Esophagus (tissue), 2 donors: ENCODE data around the gene DAAM2. TPM values are rescaled to one million over a fixed set of nuclear protein-coding genes. Genes with fewer than 3 reads are reported as not detected.

ENCODE experiments used
- H3K27ac ChIP-seq, 2 donors: one replicate each; pipeline ENCODE4 v1.5.1; 2013; ENCODE audit warnings: low read depth in 2 of 2, mild to moderate bottlenecking in 2 of 2, inconsistent platforms in 1 of 2, low read length in 1 of 2, moderate library complexity in 1 of 2
- H3K27me3 ChIP-seq, 2 donors: one replicate each; pipeline ENCODE4 v1.6.1; 2013; ENCODE audit warnings: low read length in 2 of 2, control low read depth in 1 of 2, mild to moderate bottlenecking in 1 of 2; ENCODE audit not compliant: insufficient read depth in 2 of 2, control insufficient read depth in 1 of 2
- H3K36me3 ChIP-seq, 2 donors: one replicate each; pipeline ENCODE4 v1.6.1; 2013; ENCODE audit warnings: low read length in 1 of 2; ENCODE audit not compliant: control insufficient read depth in 2 of 2, insufficient read depth in 2 of 2
- H3K4me1 ChIP-seq, 2 donors: one replicate each; pipeline ENCODE4 v1.6.1; 2013; ENCODE audit warnings: low read length in 1 of 2; ENCODE audit not compliant: control insufficient read depth in 2 of 2, insufficient read depth in 2 of 2
- H3K4me3 ChIP-seq, 2 donors: one replicate each; pipeline ENCODE4 v1.5.1; 2013; ENCODE audit warnings: low read length in 2 of 2, mild to moderate bottlenecking in 2 of 2, low read depth in 1 of 2, moderate library complexity in 1 of 2
- H3K9me3 ChIP-seq, 2 donors: one replicate each; pipeline ENCODE4 v1.6.1; 2013; ENCODE audit warnings: mild to moderate bottlenecking in 2 of 2, low read depth in 1 of 2, low read length in 1 of 2, moderate library complexity in 1 of 2; ENCODE audit not compliant: control insufficient read depth in 2 of 2, insufficient read depth in 1 of 2
- WGBS, 2 donors: extraction: QIAGEN DNeasy Blood & Tissue Kit; methylation state at CpG; one replicate each; pipeline ENCODE4 v1.1.7; 2013; 5-methylcytosine and 5-hydroxymethylcytosine counted together
- polyA plus RNA-seq, 2 donors: library from polyadenylated mRNA; stranded (reverse); fragments of 200-250 nt; gene quantifications; one replicate each; pipeline ENCODE4 v1.2.3, GENCODE V29; 2013
- donor health status: healthy with polysubstance abuse.
- donor health status: Bipolar disorder and iron deficiency.

The DAAM2 gene
- polyA plus RNA-seq, 2 donors: 10.7 to 11.3 TPM

DNA sequence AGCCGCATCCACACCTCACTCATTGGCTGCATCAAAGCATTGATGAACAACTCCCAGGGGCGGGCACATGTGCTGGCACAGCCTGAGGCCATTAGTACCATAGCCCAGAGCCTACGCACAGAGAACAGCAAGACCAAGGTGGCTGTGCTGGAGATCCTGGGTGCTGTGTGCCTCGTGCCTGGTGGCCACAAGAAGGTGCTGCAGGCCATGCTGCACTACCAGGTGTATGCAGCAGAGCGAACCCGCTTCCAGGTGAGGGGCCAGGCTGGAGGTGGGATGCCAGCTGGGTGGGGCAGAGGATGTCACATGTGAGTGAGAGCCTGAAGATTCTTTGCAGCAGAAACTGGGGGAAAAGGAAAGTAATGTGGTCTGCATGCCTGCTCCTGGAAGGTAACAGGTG lies 75.4 kb downstream of the DAAM2 start:
- H3K27ac ChIP-seq: no peak overlapping the region
- H3K36me3 ChIP-seq: peaks cover 3% of the 10 kb centered on the region in 2 donors
- H3K4me3 ChIP-seq: no peak overlapping the region
- no peaks in the 10 kb centered on the region for H3K4me1 ChIP-seq
- 83 to 88% methylated on average over 6 of the region's 6 CpGs for WGBS, 2 donors
- H3K27me3 ChIP-seq: no peaks in the 10 kb centered on the region
- H3K9me3 ChIP-seq: no peaks in the 10 kb centered on the region

DNA sequence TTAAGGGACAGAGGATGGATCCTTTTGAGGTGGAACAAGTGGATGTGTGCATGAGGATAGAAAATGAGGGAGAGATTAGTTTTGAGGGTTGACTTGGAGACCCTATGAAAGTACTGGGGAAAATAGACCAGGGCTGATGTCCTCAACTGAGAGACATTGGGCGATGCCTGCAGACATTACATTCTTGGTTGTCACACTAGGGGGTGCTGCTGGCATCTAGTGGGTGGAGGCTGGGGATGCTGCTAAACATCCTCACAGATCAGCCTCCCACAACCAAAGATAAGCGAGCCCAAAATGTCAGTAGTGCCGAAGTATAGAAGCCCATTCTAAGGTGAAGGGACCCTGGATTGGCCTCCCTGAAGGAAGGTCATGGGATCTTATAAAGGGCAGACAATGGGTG lies 78.8 kb downstream of the DAAM2 start:
- no peaks in the 10 kb centered on the region for H3K27me3 ChIP-seq

DNA sequence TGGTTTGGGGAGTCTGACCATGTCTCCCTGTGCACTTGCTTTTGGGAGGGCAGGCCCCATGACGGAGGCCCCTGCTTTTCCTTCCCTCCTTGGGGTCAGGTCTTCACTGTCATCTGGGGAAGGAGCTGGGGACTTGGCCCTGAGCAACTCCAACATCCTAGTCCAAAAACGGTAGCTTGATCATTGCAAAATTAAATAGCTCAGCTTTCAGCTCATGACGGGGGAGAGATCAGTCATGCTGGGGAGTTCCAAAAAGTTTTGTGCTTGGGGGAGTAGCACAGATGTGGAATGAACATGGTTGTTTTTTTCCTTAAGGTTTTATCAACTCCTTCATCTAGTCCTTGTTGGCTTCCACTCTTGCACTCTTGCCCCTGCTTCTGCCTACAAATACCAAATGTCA lies 81.3 kb downstream of the DAAM2 start:
- Histone ChIP-seq H3K27me3 (no peaks in the 10 kb centered on the region), H3K9me3 (no peaks in the 10 kb centered on the region), H3K27ac (no peak overlapping the region), H3K36me3 (peaks cover 3 to 17% of the 10 kb centered on the region in 2 donors), H3K4me3 (no peak overlapping the region), H3K4me1 (no peaks in the 10 kb centered on the region)
- WGBS, 2 donors: 82 to 83% methylated on average over 3 of the region's 3 CpGs

More for the DNA sequence above, 78.8 kb downstream of the DAAM2 start:
- no peak overlapping the region for H3K4me3 ChIP-seq
- no peak overlapping the region for H3K27ac ChIP-seq
- H3K4me1 ChIP-seq: no peaks in the 10 kb centered on the region
- 93 to 99% methylated on average over 3 of the region's 3 CpGs for WGBS, 2 donors
- H3K36me3 ChIP-seq: peaks cover 3 to 12% of the 10 kb centered on the region in 2 donors
- no peaks in the 10 kb centered on the region for H3K9me3 ChIP-seq

DNA sequence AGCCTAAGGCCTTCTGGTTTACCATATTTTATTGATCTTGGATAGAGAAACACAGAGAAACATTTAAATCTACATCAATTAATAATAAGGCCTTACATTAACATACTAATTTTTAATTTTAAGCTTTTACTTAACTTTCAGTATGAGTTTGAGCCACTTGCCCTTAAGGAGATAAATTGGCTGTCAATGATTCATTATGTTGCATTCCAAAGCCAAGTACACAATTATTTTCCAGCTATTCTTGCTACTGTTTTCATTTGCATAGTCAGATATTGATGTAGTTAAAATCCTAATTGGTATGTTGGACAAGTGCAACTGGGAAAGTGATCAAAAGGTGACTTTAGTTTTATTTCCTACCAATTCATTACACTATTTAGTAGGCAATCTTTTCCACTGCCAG lies 83.9 kb downstream of the DAAM2 start:
- H3K4me1 ChIP-seq: peaks cover 0 to 2% of the 10 kb centered on the region in 2 donors
- no peak overlapping the region for H3K27ac ChIP-seq
- no peak overlapping the region for H3K4me3 ChIP-seq
- no peaks in the 10 kb centered on the region for H3K27me3 ChIP-seq
- H3K9me3 ChIP-seq: no peaks in the 10 kb centered on the region
- H3K36me3 ChIP-seq: peaks cover 3 to 17% of the 10 kb centered on the region in 2 donors

DNA sequence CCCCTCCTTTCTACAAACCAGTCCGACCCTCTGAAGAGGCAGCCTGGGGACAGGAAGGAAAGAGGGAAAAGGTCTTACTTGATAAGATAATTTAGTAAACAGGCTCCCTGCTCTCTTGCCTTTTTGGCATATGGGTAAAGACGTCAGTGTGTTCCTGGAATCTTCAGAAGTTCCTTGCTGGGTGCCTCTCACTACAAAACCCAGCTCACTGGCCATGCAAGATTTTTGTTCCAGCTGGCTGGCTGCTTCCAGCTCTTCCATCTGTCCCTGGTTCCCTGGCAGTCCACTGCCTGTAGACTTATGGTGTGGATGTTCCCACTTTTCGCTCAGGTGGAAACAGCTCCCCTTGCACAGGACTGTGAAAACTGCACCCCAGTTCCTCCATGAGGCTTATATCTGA lies 84.7 kb downstream of the DAAM2 start:
- H3K36me3 ChIP-seq: peaks cover 2 to 17% of the 10 kb centered on the region in 2 donors
- WGBS, 2 donors: 76 to 82% methylated on average over 3 of the region's 3 CpGs
- H3K27me3 ChIP-seq: no peaks in the 10 kb centered on the region
- peaks cover 0 to 2% of the 10 kb centered on the region in 2 donors for H3K4me1 ChIP-seq
- H3K4me3 ChIP-seq: no peak overlapping the region
- no peak overlapping the region for H3K27ac ChIP-seq
- no peaks in the 10 kb centered on the region for H3K9me3 ChIP-seq

DNA sequence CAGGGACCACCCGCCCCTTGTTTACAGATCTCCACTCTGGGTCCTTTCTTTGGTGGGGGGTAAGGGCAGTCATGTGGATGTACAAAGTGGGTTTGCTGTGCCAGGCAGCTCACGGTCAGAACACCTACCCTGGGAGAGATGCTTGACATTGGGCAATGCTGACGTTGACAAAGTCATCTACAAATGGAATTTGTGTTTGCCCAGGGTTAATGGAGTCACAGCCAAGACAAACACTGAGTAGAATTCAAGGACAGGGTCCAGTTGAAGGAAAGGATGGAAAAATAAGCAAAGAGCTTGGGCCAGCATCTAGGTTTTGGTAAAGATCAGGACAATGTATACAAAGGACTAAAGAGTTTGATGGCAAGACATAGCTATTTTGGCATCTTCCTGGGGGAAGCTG lies 87.4 kb downstream of the DAAM2 start:
- Histone ChIP-seq H3K27ac (no peak overlapping the region), H3K4me1 (peaks cover 0 to 2% of the 10 kb centered on the region in 2 donors), H3K27me3 (no peaks in the 10 kb centered on the region), H3K9me3 (no peaks in the 10 kb centered on the region), H3K4me3 (no peak overlapping the region), H3K36me3 (peaks cover 0 to 14% of the 10 kb centered on the region in 2 donors)
- 75 to 84% methylated on average over 3 of the region's 3 CpGs for WGBS, 2 donors

DNA sequence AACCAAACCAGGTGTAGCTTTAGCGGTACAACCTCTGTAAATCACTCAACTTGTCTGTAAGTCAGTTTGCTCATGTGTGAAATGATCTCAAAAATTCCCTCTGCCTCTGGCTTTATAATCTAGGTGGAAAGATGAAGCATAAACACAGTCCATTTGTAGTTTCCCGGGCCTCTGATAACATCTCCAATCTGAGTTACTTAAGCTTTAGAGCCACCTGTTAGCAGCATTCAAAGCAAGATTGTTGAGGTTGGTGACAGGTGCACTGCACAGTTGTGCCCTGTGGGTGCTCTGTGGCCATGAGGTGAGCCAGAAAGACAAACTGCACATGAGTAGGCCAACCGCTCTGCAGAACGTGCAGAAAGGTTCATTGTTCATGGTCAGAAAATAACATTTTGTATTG lies 88.4 kb downstream of the DAAM2 start:
- Histone ChIP-seq H3K9me3 (no peaks in the 10 kb centered on the region), H3K36me3 (peaks cover 0 to 9% of the 10 kb centered on the region in 2 donors), H3K4me3 (no peak overlapping the region), H3K4me1 (peaks cover 0 to 2% of the 10 kb centered on the region in 2 donors), H3K27me3 (no peaks in the 10 kb centered on the region), H3K27ac (no peak overlapping the region)
- WGBS, 2 donors: 52 to 74% methylated on average over 4 of the region's 4 CpGs

DNA sequence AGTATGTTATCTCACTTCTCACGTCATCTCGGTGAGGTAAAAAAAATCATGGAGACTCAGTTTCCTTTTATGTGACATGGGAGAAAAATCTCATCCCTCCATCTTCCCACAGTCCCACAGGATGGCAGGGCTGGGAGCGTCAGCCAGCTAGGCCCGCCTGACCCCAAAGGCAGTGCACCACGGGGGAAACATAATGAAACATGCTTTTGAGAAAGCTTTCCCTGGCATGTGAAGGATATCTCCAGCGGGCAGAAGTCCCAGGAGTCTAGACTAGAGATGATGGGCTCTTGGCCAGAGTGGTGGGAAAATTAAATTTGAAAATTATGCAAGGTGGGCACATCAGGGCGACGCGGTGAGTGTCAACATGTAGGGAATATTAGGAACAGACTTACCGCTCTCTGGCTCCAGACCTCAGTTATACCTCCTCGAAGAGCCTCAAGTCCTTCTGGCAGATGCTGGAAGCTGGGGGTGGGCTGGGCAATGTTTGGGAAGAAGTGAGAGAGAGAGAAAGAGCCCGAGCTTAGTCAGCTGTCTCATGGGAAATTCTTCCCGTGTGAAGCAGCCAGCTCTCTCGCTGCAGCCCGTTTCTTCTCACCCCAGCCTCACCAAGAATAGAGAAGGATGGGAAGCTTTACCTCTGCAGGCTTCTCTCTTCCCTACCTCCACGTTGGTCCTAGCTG lies 89.8 kb downstream of the DAAM2 start:
- H3K36me3 ChIP-seq: peaks cover 0 to 9% of the 10 kb centered on the region in 2 donors
- WGBS, 2 donors: 62 to 69% methylated on average over 16 of the region's 16 CpGs
- peaks cover 0 to 2% of the 10 kb centered on the region in 2 donors for H3K4me1 ChIP-seq
- no peak overlapping the region for H3K4me3 ChIP-seq
- no peaks in the 10 kb centered on the region for H3K27me3 ChIP-seq
- no peaks in the 10 kb centered on the region for H3K9me3 ChIP-seq
- H3K27ac ChIP-seq: peak overlapping the region; percentile 26 to 56

- no peaks in the 10 kb centered on the region for H3K9me3 ChIP-seq
- 53 to 66% methylated on average over 8 of the region's 8 CpGs for WGBS, 2 donors
- H3K4me1 ChIP-seq: peaks cover 0 to 2% of the 10 kb centered on the region in 2 donors
- peak overlapping the region; percentile 18 to 56 for H3K27ac ChIP-seq
- no peaks in the 10 kb centered on the region for H3K27me3 ChIP-seq
- H3K36me3 ChIP-seq: peaks cover 0 to 9% of the 10 kb centered on the region in 2 donors
- H3K4me3 ChIP-seq: no peak overlapping the region
Measured at GRCh38 chr6:39882531-39882899, 90.3 kb downstream of the DAAM2 start.

DNA sequence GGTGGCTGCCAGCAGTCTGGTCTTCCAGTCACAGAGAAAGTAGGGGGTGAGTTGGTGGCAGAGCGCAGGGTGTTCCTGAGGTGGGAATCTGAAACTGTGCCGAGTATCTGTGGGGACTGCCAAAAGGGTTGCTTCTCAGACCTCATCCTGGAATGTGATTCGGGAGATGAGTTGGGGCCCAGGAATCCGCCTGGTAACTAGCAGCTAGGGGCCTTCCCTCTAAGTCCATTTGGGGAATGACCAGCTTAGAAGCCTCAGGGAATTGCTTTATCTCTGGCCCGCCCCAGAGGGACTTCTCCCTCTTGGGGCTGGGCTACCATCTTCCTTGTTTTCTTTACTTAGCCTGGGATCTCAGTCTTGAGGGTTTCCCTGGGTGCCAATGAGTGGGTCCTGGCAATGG lies 92.5 kb downstream of the DAAM2 start:
- 69 to 83% methylated on average over 5 of the region's 5 CpGs for WGBS, 2 donors
- Histone ChIP-seq H3K27ac (peak overlapping the region in 1 of 2 donors; percentile 26), H3K27me3 (no peaks in the 10 kb centered on the region), H3K36me3 (no peaks in the 10 kb centered on the region), H3K4me3 (no peak overlapping the region), H3K4me1 (peaks cover 0 to 2% of the 10 kb centered on the region in 2 donors), H3K9me3 (no peaks in the 10 kb centered on the region)
